ENCODE measurements around the gene DCAF7. TPM values are rescaled to one million over a fixed set of nuclear protein-coding genes. Genes with fewer than 3 reads are reported as not detected.

Gene DCAF7
- total RNA-seq, result 15.3 and 20.5 TPM in 2 replicates

GRCh38 chr17:63549946-63550816 lies at the start of gene DCAF7:
Gene DCAF7, plus strand, starts transcription at chr17:63550477. Its CDS starts 201 bp downstream, at chr17:63550678.

GRCh38 chr17:63523253-63523855 lies 26.9 kb upstream of the DCAF7 start, which contains the start of gene KCNH6:
Gene KCNH6, plus strand, starts transcription at chr17:63523358. Its CDS starts 56 bp downstream, at chr17:63523414.

GRCh38 chr17:63600569-63601438 lies 50.5 kb downstream of the DCAF7 start, which contains the start of gene TACO1:
Gene TACO1, plus strand, starts transcription at chr17:63600895. Its CDS starts 189 bp downstream, at chr17:63601084.

GRCh38 chr17:63621684-63622573 lies 71.7 kb downstream of the DCAF7 start, which contains the start of gene MAP3K3:
Gene MAP3K3, plus strand, starts transcription at chr17:63622417. Its CDS starts 343 bp downstream, at chr17:63622760.

Other genes with a start within 250 kb of the DCAF7 start
- 13.6 and 26.4 TPM in 2 replicates for gene CYB561, start 104.2 kb upstream of the DCAF7 start, total RNA-seq
- 17.2 and 52.6 TPM in 2 replicates for gene ACE, start 73.4 kb upstream of the DCAF7 start, total RNA-seq
- under 0.01 TPM in 1 of 2 replicates, not detected in the other for gene KCNH6, start 27.1 kb upstream of the DCAF7 start, total RNA-seq
- gene TACO1, start 50.4 kb downstream of the DCAF7 start, total RNA-seq, result 25.4 and 27.0 TPM in 2 replicates
- 70.2 and 84.3 TPM in 2 replicates for gene MAP3K3, start 71.9 kb downstream of the DCAF7 start, total RNA-seq
- gene LIMD2, start 149.6 kb downstream of the DCAF7 start, total RNA-seq, result 28.3 and 28.4 TPM in 2 replicates
- gene STRADA, start 191.3 kb downstream of the DCAF7 start, total RNA-seq, result 11.7 and 25.4 TPM in 2 replicates
- 86.4 and 114 TPM in 2 replicates for gene CCDC47, start 223.1 kb downstream of the DCAF7 start, total RNA-seq
- gene DDX42, start 223.7 kb downstream of the DCAF7 start, total RNA-seq, result 64.6 and 65.4 TPM in 2 replicates

Data from epithelial cell of umbilical artery (primary cell).